Smooth muscle cell of the brain vasculature (primary cell): ENCODE data around the gene CARM1.
"Not testable (repeated sequence)": the region's sequence is repeated elsewhere in the genome, so short reads cannot be mapped to it uniquely, and the experiment has no call there.

ENCODE experiments used
- DNase-seq: peaks from one replicate; pipeline ENCODE4 v3.0.0-alpha.2; 2012; ENCODE audit warnings: low read depth, low spot score

CARM1 gene

DNA sequence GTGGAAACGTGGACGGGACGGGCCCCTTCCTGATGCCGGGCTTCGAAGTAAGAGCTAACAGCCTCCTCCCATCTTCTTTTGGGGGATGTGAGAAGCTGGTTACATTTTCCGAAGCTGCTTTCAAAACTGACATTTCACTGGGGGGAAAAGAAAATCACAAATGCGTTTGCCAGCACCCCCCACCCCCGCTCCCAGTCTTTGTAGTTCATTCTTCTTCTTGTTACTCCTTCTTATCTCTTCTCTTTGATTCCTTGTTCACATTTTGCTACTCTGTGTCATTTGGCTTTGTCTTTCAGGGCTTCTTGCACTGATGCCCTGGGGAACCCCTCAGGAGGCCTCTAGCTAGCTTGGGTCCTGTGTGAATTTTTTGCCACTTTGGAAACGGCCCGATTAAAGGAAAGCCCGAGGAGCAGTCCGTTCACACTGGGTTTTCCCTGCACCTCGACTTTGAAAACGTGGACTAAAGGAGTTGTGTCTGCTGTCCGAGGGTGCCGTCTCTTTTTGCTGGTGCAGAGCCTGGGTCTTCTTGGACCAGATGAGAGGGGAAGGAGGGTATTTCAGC, 1.3 kb downstream of the CARM1 start:
- no peak for DNase-seq

DNA sequence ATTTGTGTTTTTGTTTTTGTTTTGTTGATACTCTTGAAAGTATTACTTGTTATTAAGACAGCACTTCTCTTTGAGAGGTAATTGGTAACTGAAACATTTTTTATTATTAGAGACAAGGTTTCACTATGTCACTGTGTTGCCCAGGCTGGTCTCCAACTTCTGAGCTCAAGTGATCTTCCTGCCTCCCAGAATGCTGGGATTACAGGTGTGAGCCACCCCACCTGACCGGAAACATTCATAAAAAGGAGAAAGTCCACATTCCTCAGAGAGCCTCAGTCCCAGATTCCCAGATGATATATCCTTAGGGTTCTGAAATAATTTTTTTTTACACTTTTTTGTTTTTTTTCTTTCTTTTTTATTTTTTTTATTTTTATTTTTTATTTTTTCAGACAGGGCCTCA, 2.7 kb downstream of the CARM1 start:
- no peak for DNase-seq

DNA sequence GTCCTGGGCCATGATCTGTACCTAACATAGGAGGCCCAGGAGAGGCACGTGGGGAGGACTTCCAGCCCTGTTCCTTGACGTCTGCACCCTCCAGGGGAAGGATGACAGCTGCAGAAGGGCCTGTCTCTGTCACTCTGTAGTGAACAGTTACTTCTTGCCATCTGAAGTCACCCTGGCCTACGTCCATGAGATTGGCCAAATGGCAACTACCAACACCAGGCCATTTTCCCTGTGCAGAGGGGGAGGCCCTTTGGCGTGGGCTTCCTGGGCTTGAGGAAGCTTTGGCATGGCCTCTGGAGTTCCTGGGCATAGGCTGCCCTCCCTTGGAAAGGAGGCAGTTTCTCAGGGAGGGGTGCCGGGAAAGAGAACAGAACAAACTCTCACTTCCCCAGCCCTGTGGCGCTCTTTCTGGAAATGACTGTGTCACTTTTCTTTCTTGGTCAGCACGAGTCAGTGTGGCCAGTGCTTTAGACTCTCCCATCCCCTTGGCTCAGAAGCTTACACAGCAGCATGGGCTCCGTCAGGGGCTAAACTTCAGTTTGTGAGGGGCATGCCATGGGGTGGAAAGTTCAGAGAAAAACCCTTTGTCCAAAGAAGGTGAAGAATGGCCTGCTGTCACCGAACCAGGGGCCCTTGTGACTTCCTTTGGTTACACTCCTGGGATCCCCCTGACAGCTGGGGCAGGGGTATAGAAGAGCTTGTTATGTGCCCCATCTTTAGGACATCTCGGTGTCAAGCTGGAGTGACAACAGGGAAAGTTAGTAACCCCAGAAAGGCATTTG, 5.3 kb downstream of the CARM1 start:
- no peak for DNase-seq

DNA sequence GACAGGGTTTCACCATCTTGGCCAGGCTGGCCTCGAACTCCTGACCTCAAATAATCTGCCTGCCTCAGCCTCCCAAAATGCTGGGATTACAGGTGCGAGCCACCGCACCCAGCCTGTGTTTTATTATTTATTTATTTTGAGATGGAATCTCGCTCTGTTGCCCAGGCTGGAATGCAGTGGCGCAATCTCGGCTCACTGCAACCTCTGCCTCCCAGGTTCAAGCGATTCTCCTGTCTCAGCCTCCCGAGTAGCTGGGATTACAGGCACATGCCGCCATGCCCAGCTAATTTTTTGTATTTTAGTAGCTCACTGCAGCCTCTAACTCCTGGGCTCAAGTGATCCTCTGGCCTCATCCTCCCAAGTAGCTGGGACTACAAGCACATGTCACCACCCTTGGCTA, 6.3 kb downstream of the CARM1 start:
- not testable (repeated sequence) for DNase-seq

DNA sequence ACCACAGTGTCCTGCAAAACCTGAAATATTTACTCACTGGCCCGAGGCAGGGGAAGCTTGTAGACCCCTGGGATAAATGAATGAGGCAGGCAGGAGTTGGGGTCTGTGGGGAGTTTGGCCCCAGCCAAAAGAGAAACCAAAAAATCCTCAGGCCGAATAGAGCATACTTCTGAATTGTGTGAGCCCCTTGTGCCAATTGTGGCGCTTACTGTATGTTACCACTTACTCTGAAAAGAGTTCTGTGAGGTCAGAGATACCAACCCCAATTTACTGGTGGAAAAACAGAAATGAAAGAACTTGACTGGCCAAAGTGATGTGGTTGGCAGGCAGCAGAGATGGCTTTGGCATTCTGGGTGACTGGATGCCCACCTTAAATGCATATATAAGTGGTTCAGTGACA, 6.9 kb downstream of the CARM1 start:
- DNase-seq: no peak

DNA sequence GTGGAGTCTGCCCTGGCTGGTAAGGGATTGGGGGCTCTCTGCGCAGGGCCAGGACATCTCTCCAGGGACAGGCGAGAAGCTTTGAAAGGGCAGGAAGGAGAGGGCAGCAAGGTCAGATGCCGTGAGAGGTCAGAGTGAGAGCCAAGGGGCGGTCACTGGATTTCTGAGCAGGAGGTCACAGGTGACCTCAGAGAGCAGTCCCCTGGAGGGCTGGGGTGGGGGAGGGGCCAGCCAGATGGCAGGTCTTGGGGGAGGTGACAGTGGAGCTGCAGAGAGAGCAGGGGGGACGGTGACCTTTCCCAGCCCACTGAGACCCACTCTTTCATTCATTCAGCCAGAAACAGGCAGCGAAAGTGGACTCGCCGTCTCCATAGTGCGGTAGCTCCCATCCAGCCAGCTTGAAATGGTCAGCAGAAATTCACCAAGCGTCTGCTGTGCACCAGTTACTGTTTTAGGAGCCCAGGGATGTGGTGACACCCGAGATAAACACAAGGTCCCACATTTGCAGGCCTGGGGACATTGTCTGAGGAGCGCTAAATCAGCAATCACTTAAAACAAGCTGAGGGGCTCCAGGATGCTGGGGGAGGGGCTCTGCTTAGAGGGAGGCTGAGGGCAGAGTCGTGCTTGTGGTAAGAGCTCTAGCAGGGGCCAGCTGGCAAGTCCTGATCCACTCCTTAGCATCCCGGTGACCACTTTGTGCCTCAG, 10.2 kb downstream of the CARM1 start:
- no peak for DNase-seq

DNA sequence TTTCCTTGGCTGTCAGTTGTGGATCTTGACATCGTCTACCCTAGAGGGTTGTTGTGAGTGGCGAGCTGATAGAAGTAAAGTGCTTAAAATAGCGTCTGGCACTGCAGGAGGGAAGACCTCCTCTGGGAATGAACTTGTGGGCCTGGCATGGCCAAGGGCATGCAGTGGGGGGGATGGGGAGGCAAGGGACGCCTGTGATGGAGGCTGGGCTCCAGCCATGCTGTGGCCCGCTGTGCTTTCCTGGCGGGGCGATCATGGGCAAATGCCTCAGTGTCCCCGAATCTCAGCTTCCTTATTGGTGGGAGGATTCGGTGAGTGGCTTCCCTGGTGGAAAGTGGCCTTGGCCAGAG, 10.7 kb downstream of the CARM1 start:
- no peak for DNase-seq

DNA sequence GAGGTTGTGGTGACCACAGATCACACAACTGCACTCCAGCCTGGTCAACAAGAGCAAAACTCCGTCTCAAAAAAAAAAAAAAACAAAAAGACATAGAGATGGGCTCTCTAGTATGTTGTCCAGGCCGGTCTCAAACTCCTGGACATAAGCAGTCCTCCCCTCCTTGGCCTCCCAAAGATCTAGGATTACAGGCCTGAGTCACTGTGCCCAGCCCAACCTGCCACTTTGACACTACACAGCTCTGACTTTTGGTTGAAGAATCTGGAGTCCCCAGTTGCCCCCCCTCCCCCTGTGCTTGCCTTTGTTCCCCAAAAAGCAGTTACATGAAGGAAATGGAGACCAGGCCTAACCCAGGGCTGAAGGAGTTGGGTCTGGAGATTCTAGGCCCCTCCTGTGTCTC, 12.9 kb downstream of the CARM1 start:
- DNase-seq: no peak

DNA sequence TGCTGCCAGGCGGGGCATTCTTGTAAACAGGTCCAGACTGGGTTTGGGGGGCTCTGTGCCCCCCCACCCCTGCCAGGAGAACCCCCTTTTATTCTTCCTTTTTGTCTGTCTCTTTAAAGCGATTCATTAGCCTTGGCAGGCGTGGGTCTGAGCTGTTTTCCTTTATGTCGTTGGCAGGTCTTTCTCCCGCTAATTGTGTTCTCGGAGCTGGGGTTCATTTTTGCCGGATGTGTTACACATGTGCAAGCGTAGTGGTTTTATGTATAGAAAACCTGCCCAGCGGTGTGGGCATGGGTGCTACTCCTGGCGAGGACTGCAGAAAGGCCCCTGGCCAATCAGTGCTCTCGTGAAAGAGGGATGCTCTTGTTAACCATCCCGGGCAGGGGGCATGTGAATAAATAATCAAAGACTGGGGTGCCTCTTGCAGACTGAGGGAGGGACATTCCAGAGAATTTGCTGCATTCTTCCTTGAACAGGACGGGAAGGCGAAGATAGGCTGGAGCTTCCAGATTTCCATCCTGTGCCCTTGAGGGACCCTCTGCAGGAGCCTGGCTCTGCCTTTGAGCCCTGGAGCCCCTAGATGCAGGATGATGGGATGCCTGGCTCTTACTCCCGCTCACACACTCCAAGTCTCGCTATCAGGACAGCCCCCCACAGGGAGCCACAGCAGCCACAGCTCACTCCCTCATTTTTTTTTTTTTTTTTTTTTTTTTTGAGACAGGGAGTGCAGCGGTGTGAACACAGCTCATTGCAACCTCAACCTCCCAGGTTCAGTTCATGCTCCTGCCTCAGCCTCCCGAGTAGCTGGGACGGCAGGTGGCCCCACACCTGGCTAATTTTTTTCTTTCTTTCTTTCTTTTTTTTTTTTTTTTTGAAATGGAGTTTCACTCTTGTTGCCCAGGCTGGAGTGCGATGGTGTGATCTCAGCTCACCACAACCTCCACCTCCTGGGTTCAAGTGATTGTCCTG, 14.1 kb downstream of the CARM1 start:
- no peak for DNase-seq

DNA sequence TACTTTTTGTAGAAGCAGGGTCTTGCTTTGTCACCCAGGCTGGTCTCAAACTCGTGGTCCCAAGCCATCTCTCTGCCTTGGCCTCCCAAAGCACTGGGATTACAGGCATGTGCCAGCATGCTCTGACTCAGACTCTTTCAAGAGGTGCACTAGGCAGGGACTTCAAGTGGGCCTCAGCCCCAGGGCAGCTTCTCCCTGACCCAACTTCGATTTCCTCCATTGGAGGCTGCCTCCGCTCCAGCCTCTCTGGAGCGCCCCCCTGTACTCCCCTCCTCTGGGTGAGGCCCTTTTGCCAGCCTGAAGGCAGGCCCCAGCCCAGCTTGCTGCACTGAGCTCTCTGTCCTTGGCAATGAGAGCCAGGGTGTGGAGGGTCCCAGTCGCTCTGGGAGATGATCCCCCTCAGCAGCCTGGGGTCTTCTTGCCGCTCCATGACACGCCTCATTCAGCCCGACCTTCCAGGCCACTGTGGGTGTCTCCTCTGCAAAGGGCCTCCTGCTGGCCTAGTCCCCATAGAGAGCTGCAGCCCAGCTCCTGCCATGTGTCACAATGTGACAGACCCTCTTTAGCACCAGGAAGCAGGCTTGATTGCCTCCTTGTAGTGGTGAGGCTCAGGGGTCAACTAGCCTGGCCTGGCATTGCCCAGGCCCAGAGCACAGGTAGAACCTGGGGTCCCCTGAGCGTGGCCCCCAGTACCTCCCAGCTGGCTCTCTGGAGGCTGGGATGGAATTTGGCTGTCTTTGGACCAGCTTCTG, 16.4 kb downstream of the CARM1 start:
- DNase-seq: no peak

DNA sequence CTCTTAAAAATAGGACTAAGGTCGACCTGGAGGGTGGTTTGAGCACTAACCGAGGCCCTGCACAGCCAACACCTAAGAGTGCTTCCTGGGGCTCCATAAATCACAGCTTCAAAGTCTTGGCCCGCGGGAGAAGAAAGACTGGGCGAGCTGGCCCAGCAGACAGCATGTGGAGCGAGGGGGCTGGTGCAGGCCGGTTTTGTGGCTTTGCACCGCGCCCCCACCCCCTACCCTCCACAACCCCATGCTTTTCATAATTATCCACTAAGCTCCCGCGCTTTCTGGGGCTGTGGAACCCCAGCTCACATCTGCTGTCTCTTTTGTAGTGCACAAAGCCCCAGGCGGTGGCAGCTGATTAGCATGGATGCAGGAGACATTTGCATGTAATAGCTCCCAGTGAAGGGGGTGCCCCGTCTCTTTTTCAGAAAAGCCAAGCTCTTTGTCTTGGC, 17.1 kb downstream of the CARM1 start:
- no peak for DNase-seq

DNA sequence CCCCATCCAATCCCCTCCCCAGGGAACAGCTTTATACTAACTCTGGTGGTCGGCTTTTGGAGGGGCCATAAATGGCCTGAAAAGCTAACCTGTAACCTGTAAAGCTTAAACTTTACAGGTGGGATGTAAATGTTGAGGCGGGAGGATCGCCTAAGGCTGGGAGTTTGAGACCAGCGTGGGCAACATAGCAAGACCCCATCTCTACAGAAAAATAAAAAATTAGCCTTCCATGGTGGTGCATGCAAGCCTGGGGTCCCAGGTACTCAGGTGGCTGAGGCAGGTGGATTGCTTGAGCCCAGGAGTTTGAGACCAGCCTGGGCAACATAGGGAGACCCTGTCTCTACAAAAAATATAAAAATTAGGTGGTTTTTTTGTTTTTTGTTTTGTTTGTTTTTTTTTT, 18.5 kb downstream of the CARM1 start:
- DNase-seq: no peak

DNA sequence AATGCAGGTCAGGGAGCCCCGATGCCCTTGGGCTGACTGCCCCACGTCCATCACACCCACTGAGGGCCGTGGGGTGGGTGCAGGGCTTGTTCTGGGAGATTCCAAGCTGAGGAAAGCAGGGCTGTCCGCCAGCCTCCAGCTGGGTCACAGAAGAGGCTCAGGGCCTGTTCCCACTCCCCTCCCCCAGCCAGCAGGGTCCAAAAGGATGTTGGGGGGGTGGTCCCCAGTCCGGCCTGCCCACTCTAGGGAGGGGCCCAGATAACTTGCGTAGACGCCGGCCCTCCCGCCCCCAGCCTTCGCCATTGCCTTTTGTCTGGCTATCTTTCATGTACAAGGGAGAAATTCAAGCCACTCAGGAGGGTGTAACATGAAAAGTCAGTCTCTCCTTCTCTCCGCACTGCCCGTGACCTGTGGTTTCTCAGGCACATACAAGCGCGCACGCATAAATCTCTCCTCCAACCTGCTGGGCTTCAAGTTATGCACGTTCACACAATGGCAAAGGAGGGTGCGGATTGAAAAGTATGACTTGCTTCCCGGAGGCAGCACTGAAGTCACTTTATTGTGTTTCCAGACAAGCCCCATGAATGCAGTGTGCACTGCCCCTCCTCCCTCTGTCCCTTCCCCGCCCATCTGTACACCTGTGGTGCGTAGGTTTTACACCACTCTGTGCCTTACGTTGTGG, 20.2 kb downstream of the CARM1 start:
- no peak for DNase-seq

DNA sequence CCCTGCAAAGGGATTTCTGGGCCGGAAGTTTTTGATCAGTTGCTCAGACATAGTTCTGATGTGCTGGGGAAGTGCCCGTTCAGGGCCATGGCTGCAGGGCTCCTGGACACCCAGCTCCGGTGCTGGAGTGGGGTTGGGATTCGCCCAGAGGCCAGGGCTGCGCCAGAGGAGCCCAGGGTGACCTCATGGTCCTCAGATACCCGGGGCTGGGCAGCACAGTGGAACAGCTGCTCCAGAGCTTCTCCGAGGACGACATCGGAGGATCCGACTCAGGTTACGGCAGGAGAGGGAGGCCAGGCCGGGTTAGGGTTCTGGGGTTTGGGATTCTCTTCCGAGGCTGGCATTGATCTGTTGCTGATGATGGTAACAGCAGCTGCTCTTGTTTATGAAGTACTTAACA, 20.9 kb downstream of the CARM1 start:
- no peak for DNase-seq

DNA sequence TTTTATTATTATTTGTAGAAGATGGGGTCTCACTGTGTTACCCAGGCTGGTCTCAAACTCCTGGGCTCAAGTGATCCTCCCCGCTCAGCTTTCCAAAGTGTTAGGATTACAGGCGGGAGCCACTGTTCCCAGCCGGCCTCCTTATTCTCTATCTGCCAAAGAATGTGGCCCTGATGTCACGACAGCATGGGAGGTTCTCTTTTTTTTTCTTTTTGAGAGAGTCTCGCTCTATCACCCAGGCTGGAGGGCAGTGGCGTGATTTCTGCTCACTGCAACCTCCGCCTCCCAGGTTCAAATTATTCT, 23.5 kb downstream of the CARM1 start:
- no peak for DNase-seq

DNA sequence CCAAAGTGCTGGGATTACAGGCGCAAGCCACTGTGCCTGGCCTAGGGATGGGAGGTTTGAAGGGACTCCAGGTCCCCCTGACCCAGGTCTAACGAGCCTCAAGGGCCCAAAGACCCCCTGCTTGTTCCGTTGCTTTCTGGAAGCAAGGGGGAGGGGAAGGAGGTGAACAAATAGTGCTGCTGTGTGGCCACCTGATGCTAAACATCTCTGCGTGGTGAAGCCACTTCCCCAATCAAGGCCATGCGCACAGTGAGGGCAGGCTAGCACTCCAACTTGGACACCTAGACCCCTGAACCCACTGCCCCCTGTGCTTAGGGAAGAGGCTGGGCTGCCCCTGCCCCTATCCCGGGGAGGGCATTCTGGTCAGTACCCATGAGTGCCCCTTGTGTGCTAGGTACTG, 24.0 kb downstream of the CARM1 start:
- no peak for DNase-seq

DNA sequence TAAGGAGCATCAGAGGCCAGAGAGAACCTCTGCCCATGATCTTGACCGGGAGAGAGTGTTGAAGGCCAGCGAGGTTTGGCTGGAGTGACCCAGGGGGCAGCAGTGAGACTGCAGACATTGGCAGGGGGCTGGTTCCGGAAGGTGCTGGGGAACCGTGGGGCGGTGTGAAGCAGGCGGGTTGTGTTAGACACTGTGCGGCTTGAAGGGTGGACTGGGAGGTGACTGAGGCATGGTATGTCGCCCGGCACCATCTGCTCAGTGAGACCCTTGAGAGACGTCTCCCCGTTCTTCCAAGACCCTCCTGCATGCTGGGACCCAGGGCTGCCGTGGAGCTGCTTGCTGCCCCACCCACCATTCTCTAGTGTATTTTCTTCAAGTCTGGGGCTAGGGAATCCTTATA, 24.6 kb downstream of the CARM1 start:
- DNase-seq: no peak

DNA sequence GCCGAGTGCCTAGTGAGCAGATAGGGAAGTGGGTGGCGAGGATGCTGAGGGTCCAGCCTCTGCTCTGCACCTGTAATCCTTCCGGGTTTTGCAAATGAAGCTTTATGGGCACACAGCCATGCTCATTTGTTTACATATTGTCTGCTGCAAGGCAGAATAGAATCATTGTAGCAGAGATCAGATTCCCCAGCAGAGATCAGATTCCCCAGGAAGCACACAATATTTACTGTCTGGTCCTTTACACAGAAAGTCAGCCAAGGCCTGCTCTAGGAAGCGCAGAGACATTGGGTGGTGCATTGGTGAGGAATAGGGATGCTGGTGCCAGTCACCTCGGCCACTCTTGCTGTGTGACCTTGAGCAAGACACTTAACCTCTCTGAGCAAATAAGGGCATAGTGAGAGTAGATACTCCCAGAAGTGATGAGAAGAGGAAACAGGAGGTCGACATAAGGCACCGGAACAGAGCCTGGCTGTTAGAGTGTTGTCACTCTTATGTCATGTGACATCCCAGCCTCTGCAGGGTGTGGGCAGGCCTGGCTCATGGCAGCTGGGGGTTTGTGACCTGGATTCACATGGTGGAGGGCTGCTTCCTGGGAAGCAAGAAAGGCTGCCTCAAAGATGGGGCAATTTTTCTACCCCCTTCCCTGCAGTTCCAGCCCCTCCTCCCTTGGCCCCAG, 25.6 kb downstream of the CARM1 start:
- DNase-seq: no peak

DNA sequence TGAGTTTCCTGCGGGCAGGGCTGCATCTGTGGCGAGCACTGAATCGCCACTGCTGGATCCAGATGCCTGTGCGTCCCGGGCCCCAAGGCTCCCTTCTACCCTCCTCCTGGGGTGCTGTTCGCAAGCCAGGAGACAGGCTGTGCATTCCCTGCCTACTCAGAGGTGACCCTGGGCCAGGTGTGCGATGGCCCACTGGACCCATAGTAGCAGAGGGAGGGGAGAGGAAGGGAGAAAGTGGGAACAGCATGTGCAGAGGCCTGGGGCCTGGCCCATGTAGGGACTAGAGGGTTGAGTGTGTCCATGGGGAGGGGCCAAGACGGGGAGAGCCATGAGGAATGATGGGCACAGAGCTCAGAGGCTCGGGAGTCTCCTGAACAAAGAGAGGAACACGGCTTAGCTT, 27.3 kb downstream of the CARM1 start:
- DNase-seq: no peak

DNA sequence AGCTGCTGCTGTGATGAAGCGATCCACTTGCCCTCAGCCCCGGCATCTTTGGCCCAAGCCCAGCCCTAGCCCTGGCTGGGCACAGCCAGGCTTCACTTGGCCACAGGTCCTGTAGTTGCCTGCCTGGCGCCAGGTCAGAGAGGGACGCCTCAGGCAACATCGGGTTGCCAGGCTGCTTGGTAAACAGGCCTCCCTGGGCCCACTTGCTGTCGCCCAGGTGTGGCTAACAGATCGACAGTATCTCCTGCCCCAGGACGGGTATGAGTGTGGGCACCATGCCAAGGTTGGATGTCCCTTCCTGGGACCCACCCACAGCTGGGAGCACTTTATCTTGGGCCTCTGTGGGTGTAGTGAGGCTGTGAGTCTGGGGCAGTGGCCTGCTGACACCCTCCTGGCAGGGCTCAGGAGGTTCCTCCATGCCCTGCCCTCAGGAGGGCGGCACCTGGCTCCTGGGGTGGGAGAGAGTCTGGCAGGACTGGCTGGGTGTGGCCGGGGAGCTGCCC, 27.8 kb downstream of the CARM1 start:
- no peak for DNase-seq
